Testis (tissue), 3 donors: ENCODE measurements around the gene VTCN1. TPM values are rescaled to one million over a fixed set of nuclear protein-coding genes. Genes with fewer than 3 reads are reported as not detected.
A peak's percentile ranks its signal among the peaks of the same experiment; 100 is the strongest.

Experiments used
- DNase-seq: peaks from one replicate; pipeline ENCODE4 v3.0.0-alpha.2; 2019
- H3K27ac ChIP-seq, 2 donors: fragments of 200-600 bp; sonication (generic); one replicate each; pipeline ENCODE4 v1.5.1; 2019
- H3K27me3 ChIP-seq: fragments of 200-600 bp; sonication (generic); one replicate; pipeline ENCODE4 v1.5.1; 2019
- H3K36me3 ChIP-seq: fragments of 200-600 bp; sonication (generic); one replicate; pipeline ENCODE4 v1.5.1; 2017; ENCODE audit warnings: low read depth; ENCODE audit errors: missing control alignments
- H3K4me1 ChIP-seq: fragments of 200-600 bp; sonication (generic); one replicate; pipeline ENCODE4 v1.5.1; 2019
- H3K4me3 ChIP-seq, 2 donors: fragments of 200-600 bp; sonication (generic); one replicate each; pipeline ENCODE4 v1.5.1; 2017 to 2019
- H3K9me3 ChIP-seq: fragments of 200-600 bp; sonication (generic); one replicate; pipeline ENCODE4 v1.5.1; 2017
- POLR2A ChIP-seq: fragments of 450-650 bp; IDR thresholded peaks from one replicate; pipeline ENCODE4 v1.6.1; 2017; ENCODE audit warnings: antibody characterized with exemption, mild to moderate bottlenecking, moderate library complexity
- WGBS, 2 donors: methylation state at CpG; one replicate each; pipeline ENCODE4 v1.1.5; 2018; 5-methylcytosine and 5-hydroxymethylcytosine counted together
- intact Hi-C: fragments of 100-400 bp; cut with DNase I; formaldehyde crosslinking; loops from one replicate; pipeline ENCODE4 v1.15.1; 2023; ENCODE audit warnings: low total_unique reads
- polyA plus RNA-seq: library from polyadenylated mRNA; stranded (reverse); fragments of 350-450 nt; fragmentation: Illumina TruSeq; extraction: RNeasy Lipid Tissue Mini Kit (QIAGEN cat#74804); gene quantifications from one replicate; pipeline ENCODE4 v1.2.3, GENCODE V29; 2014; ENCODE audit warnings: low read depth, low replicate concordance; ENCODE audit not compliant: insufficient read depth
- total RNA-seq, 2 donors: library from RNA; depleted of rRNA; stranded (reverse); fragments of >200 nt; gene quantifications; one replicate each; pipeline ENCODE4 v1.2.3, GENCODE V29; 2016
- TF ChIP-seq, protein P1 (sequence below), 3 experiments: fragments of 450-650 bp in 2 of 3; fragments of 200-600 bp in 1 of 3; sonication (generic) in 1 of 3; IDR thresholded peaks; one replicate each; pipeline ENCODE4 v1.5.1; 2016 to 2019; ENCODE audit warnings: antibody characterized with exemption in 3 of 3, mild to moderate bottlenecking in 2 of 3, moderate library complexity in 1 of 3

The VTCN1 gene
- total and polyA plus RNA-seq, 3 donors from 2014 or later = 1.3 to 2.6 (median 1.9) TPM

DNA sequence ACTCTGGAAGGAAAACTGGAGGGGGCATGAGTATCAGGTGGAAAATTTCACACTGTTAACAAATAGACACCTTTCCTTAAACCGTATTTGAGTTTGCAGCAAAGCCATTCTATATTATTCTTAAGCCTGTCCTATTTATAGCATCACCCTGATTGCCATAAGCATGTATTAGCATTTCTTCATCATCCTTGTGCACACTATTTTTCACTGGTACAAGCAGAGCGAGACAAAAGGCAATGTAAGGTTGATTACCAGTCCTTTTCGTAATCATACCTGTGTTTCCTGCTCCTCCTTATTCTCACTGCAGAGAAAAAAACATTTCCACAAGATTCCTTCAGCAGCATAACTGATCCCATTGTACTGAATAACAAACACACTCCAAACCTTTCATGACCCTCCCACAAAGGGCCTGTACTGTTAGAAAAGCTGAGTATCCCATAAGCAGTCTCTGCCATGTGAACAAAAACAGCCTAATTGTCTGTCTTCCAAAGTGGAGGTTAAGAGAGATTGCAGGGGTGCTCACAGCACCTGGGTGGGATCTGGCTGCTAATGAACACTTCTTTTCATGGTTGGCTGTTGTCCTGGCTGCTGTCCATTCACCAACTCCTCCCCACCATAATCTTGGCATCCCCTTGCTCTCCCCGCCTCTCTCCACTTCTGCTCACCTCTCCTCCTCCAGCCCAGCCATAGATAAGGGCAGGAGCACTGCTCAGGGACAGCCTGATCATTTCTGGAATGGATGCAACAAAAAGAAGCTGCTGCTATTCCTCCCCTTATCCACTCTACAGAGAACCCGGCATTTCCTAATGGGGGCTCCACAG, 30.4 kb downstream of the VTCN1 start:
- Histone ChIP-seq H3K36me3 (no peaks in the 10 kb centered on the region), H3K27ac (peak overlapping the region in 1 of 2 donors; percentile 36), H3K27me3 (no peaks in the 10 kb centered on the region), H3K4me1 (peaks cover 10% of the 10 kb centered on the region), H3K4me3 (no peak overlapping the region), H3K9me3 (no peaks in the 10 kb centered on the region)
- peak; percentile 73 for DNase-seq
- TF ChIP-seq POLR2A = no peak
- TF ChIP-seq, protein P1, sequence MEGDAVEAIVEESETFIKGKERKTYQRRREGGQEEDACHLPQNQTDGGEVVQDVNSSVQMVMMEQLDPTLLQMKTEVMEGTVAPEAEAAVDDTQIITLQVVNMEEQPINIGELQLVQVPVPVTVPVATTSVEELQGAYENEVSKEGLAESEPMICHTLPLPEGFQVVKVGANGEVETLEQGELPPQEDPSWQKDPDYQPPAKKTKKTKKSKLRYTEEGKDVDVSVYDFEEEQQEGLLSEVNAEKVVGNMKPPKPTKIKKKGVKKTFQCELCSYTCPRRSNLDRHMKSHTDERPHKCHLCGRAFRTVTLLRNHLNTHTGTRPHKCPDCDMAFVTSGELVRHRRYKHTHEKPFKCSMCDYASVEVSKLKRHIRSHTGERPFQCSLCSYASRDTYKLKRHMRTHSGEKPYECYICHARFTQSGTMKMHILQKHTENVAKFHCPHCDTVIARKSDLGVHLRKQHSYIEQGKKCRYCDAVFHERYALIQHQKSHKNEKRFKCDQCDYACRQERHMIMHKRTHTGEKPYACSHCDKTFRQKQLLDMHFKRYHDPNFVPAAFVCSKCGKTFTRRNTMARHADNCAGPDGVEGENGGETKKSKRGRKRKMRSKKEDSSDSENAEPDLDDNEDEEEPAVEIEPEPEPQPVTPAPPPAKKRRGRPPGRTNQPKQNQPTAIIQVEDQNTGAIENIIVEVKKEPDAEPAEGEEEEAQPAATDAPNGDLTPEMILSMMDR (IDR thresholded peaks at IDR 0.05) = no peak
- 63 to 72% methylated on average over 5 of the region's 5 CpGs for WGBS, 2 donors
- intact Hi-C loops = no loop called here

DNA sequence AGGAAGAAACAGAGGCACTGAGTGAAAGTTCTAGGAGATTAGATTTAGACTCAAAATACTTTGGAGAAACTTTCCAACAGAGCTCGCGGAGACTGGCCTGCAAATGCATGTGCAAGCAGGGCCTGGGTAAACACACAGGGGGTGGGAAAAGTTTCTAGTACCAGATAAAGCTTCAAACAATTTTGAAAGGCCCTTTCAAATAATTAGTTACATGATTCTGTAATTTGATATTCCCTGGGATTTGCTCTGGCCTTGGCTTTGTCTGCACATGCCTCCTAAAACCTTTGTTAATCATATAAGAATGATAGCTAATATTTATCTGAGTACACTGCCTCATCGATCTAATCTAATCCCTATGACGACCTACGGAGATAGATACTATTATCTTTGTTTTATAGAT, 31.3 kb downstream of the VTCN1 start:
- no peaks in the 10 kb centered on the region for H3K9me3 ChIP-seq

DNA sequence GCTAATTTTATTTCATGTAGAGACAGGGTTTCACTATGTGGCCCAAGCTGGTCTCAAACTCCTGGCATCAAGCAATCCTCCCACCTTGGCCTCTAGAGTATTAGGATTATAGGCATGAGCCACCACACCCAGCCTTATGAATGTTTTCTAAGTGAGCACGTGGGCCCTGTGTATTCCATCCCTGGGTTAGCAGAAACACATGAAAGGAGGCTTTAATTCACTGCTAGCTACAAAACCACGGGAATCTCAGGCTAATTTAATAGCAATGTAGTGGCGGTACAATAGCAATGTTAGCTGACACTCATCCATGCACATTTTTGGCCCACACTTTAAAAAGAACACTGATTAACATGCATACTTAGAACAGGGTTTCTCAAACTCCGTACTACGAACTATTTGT, 32.0 kb downstream of the VTCN1 start:
- Histone ChIP-seq H3K9me3 (no peaks in the 10 kb centered on the region), H3K27ac (no peak overlapping the region), H3K4me1 (peaks cover 6% of the 10 kb centered on the region), H3K4me3 (no peak overlapping the region), H3K36me3 (no peaks in the 10 kb centered on the region), H3K27me3 (no peaks in the 10 kb centered on the region)
- WGBS, 2 donors = 71 to 74% methylated on average over 5 of the region's 5 CpGs
- DNase-seq = no peak
- TF ChIP-seq, protein P1 (IDR thresholded peaks at IDR 0.05) = no peak
- no peak for TF ChIP-seq POLR2A
- intact Hi-C loops = no loop called here

More for the DNA sequence above, 31.3 kb downstream of the VTCN1 start:
- Histone ChIP-seq H3K4me3 (no peak overlapping the region), H3K4me1 (peaks cover 6% of the 10 kb centered on the region), H3K36me3 (no peaks in the 10 kb centered on the region), H3K27ac (peak overlapping the region in 1 of 2 donors; percentile 36), H3K27me3 (no peaks in the 10 kb centered on the region)
- TF ChIP-seq POLR2A = no peak
- TF ChIP-seq, protein P1 (IDR thresholded peaks at IDR 0.05) = no peak
- DNase-seq = peak; percentile 31
- 44 to 60% methylated on average over 5 of the region's 5 CpGs for WGBS, 2 donors
- intact Hi-C loops = no loop called here

GRCh38 chr1:117177376-117177775, 33.4 kb downstream of the VTCN1 start:
- peaks cover 6% of the 10 kb centered on the region for H3K4me1 ChIP-seq
- H3K27ac ChIP-seq = no peak overlapping the region
- H3K36me3 ChIP-seq = no peaks in the 10 kb centered on the region
- intact Hi-C loops = no loop called here
- H3K9me3 ChIP-seq = no peaks in the 10 kb centered on the region
- WGBS, 2 donors = 57 to 58% methylated on average over 1 of the region's 1 CpG
- no peak for DNase-seq
- H3K27me3 ChIP-seq = no peaks in the 10 kb centered on the region
- TF ChIP-seq POLR2A = no peak
- TF ChIP-seq, protein P1 (IDR thresholded peaks at IDR 0.05) = no peak
- H3K4me3 ChIP-seq = no peak overlapping the region

GRCh38 chr1:117176579-117176978, 34.1 kb downstream of the VTCN1 start:
- no peak overlapping the region for H3K4me3 ChIP-seq
- H3K9me3 ChIP-seq = no peaks in the 10 kb centered on the region
- DNase-seq = no peak
- no peaks in the 10 kb centered on the region for H3K27me3 ChIP-seq
- H3K4me1 ChIP-seq = peaks cover 6% of the 10 kb centered on the region
- TF ChIP-seq, protein P1 (IDR thresholded peaks at IDR 0.05) = no peak
- TF ChIP-seq POLR2A = no peak
- 76 to 83% methylated on average over 6 of the region's 6 CpGs for WGBS, 2 donors
- no peak overlapping the region for H3K27ac ChIP-seq
- no peaks in the 10 kb centered on the region for H3K36me3 ChIP-seq
- intact Hi-C loops = no loop called here
